AG09319 (cell line): Measurements from ENCODE around the gene C1orf198.

Experiments used
- DNase-seq: peaks from one replicate; pipeline ENCODE4 v3.0.0-alpha.2; 2010; ENCODE audit warnings: low read depth; ENCODE audit errors: extremely low read depth
- CTCF ChIP-seq: IDR thresholded peaks from 2 replicates; pipeline ENCODE4 v1.5.1; 2011; ENCODE audit warnings: low read depth, mild to moderate bottlenecking, inconsistent platforms, low read length, moderate library complexity

C1orf198 gene

GRCh38 chr1:230820568-230820967 lies 47.8 kb downstream of the C1orf198 start:
- TF ChIP-seq CTCF = no peak
- DNase-seq = no peak

GRCh38 chr1:230819976-230820375 lies 48.3 kb downstream of the C1orf198 start:
- TF ChIP-seq CTCF = no peak

GRCh38 chr1:230818901-230819300 lies 49.4 kb downstream of the C1orf198 start:
- no peak for TF ChIP-seq CTCF

More at GRCh38 chr1:230819976-230820375, 48.3 kb downstream of the C1orf198 start:
- no peak for DNase-seq

GRCh38 chr1:230818367-230818766 lies 50.0 kb downstream of the C1orf198 start:
- DNase-seq = no peak
- no peak for TF ChIP-seq CTCF

More at GRCh38 chr1:230818901-230819300, 49.4 kb downstream of the C1orf198 start:
- no peak for DNase-seq

GRCh38 chr1:230816018-230816417 lies 52.3 kb downstream of the C1orf198 start:
- TF ChIP-seq CTCF = no peak
- no peak for DNase-seq

- no peak for TF ChIP-seq CTCF
- no peak for DNase-seq
Measured at GRCh38 chr1:230814949-230815692, 53.2 kb downstream of the C1orf198 start.

GRCh38 chr1:230812568-230812967 lies 55.8 kb downstream of the C1orf198 start:
- no peak for TF ChIP-seq CTCF
- no peak for DNase-seq
